Esophagus mucosa (tissue), 1 donor: ENCODE results near the gene ZNF771. TPM values are rescaled to one million over a fixed set of nuclear protein-coding genes. Genes with fewer than 3 reads are reported as not detected.

Source experiments
- ATAC-seq: fragments of 200-7000 bp; cut with Tn5 transposase; one replicate; pipeline ENCODE4 v1.9.1; 2020
- total RNA-seq: library from RNA; stranded (reverse); gene quantifications from one replicate; pipeline ENCODE4 v1.2.4, GENCODE V29; 2023
- donor health status: DM: yes; HTN: yes; CAD: no.

Gene ZNF771
- total RNA-seq, 1 donor from 2014 or later: 3.2 TPM

- no peak for ATAC-seq
Observed at GRCh38 chr16:30399435-30400186, 7.8 kb upstream of the ZNF771 start.

GRCh38 chr16:30401768-30402425 lies 5.5 kb upstream of the ZNF771 start:
- ATAC-seq: no peak

- ATAC-seq: peak; percentile 8
Observed at GRCh38 chr16:30406795-30407101, 658 bp upstream of the ZNF771 start.

- ATAC-seq: peak; percentile 8
Observed at GRCh38 chr16:30407804-30408534, 563 bp downstream of the ZNF771 start.

- peak; percentile 74 for ATAC-seq
Observed at GRCh38 chr16:30409125-30410060, 2.0 kb downstream of the ZNF771 start.

- ATAC-seq: no peak
Observed at GRCh38 chr16:30413112-30413806, 5.9 kb downstream of the ZNF771 start.

- no peak for ATAC-seq
Observed at GRCh38 chr16:30414159-30414558, 6.8 kb downstream of the ZNF771 start.

- no peak for ATAC-seq
Observed at GRCh38 chr16:30416047-30416603, 8.7 kb downstream of the ZNF771 start.

GRCh38 chr16:30416624-30417528 lies 9.5 kb downstream of the ZNF771 start:
- ATAC-seq: no peak

GRCh38 chr16:30417529-30418349 lies 10.3 kb downstream of the ZNF771 start:
- peak; percentile 97 for ATAC-seq

- ATAC-seq: no peak
Observed at GRCh38 chr16:30418350-30419181, 11.2 kb downstream of the ZNF771 start.

GRCh38 chr16:30421010-30421409 lies 13.6 kb downstream of the ZNF771 start:
- ATAC-seq: no peak

GRCh38 chr16:30428055-30428454 lies 20.6 kb downstream of the ZNF771 start:
- ATAC-seq: no peak

- ATAC-seq: no peak
Observed at GRCh38 chr16:30429418-30429677, 21.9 kb downstream of the ZNF771 start.

- peak; percentile 98 for ATAC-seq
Observed at GRCh38 chr16:30429678-30430427, 22.4 kb downstream of the ZNF771 start, which contains the start of gene DCTPP1. Gene DCTPP1 (minus strand): TSS chr16:30430030. CDS start chr16:30429980, 50 bp downstream.

- peak; percentile 22 for ATAC-seq
Observed at GRCh38 chr16:30430428-30430970, 23.1 kb downstream of the ZNF771 start.

- no peak for ATAC-seq
Observed at GRCh38 chr16:30434852-30435251, 27.4 kb downstream of the ZNF771 start.
